OCI-LY3 (cell line): ENCODE measurements around the gene BANP.
"Not testable (repeated sequence)": the region's sequence is repeated elsewhere in the genome, so short reads cannot be mapped to it uniquely, and the experiment has no call there.

ENCODE experiments used
- CTCF ChIP-seq: fragments of 200-600, 300-600 bp; sonication (generic); IDR thresholded peaks from 2 replicates; pipeline ENCODE4 v1.5.1; 2014; ENCODE audit warnings: antibody characterized with exemption, low read length, low read depth
- EZH2phosphoT487 ChIP-seq: fragments of 200-600 bp; shearing (Covaris generic); IDR thresholded peaks from 2 replicates; pipeline ENCODE4 v1.6.1; 2018; ENCODE audit warnings: antibody characterized with exemption, mixed run types, low read depth

DNA sequence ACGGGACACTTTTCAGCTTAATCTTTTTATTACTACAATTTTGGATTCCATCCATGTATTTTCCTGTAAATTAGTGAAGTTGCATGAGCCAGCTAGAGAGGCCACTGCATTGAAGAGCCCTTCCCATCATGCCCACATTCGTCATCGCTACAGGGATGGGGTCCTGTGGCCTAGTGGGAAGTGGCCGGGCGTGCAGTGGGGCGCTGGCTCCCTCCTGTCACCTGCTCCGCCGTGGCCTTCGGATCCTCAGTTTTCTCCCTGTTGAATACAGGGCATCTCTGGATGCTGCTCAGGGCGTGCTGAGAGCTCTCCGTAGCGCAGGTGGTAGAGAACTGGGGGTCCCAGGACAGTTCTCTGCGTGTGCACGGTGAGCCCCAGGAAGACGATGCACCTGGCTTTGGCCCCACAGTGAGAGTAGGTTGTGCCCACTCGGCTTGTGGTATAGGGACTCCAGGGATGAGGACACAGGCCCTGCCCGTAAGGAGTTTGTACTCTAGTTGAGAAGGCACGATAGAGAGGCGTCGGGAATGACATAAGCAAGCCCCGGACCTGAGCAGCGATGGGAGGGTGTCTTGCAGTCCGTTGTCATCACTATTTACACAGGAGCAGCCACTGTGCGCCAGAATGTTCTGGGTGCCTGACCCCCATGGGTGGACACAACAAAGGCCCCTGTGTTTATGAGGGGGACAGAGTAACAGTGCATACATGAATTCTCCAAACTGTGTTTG, 74.8 kb downstream of the BANP start:
- not testable (repeated sequence) for TF ChIP-seq CTCF, EZH2phosphoT487
